Measurements from ENCODE around the gene RAET1G.
"Not testable (repeated sequence)": the region's sequence is repeated elsewhere in the genome, so short reads cannot be mapped to it uniquely, and the experiment has no call there.

Gene RAET1G

DNA sequence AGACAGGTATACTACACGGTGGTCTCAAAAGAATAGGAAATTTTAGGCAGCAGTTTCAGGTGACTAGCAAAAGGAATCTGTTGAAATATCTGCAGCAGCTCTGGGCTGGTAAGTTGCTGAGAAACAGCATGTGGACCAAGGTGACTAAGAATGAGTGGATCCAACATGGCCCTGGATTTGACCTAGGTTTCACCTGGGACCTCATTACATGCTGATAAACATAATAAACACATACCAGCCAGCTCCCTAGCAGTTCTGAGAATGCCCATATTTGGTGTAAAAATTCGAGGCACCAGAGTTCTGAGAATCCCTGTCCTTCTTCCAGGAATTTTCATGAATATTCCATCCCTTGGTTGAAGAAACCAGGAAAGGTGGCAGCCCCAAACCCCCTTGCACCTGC, 30.5 kb upstream of the RAET1G start:
- not testable (repeated sequence) for DNase-seq

DNA sequence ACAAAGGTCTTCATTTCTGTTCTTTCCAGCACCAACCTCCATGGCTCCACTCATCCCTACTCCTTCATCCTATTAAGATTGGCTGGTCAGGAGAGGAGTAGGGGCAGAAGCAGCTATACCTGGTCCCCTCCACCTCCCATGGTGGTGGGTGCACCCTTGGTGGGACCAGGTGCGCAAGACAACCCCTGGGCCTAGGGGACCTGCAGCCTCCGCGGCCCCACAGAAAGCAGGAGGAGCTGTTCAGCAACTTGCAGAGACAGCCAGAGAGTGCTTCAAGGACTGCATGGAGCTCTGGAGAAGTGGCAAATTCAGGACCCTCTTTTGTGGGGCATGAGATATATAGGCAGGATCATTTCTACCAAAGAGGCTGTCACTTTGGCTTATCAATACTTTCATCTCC, 28.7 kb upstream of the RAET1G start:
- no peak for DNase-seq

DNA sequence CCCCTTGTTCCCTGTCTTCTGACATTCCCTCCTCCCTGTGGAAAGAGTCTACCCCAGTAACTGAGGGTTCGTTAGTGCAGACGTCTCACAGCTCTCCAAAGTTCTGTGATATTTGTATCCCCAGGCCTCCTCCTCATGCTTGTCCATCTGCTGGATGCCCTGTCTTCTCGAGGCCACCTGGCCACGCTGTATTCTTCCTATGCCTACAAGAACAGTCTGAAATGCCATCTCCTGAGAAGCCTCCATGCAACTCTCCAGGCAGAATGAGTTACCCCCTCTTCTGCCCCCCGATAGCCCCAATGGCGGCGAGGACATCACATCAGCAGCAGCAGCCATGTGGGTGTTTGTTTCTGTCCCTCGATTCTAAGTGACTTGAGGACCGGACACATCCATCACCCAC, 28.2 kb upstream of the RAET1G start:
- no peak for DNase-seq

DNA sequence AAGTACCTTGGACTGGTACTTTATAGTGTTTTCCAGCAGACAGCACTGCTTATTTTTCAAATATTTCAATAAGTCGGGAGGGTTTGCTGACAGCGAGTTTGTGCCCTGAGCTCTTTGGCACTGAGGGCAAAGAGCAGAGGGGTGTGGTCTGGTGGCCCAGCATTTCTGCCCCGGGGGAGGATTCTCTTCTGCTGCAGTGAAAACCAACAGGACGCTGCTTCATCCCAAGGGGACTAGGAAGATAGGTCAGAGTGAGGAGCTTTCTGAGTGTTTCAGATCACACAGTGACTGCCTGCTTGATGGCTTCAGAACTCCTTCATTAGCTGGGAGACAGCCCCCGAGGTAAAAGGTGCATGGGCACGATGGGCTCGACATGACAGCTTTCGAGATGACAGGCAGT, 27.5 kb upstream of the RAET1G start:
- no peak for DNase-seq

DNA sequence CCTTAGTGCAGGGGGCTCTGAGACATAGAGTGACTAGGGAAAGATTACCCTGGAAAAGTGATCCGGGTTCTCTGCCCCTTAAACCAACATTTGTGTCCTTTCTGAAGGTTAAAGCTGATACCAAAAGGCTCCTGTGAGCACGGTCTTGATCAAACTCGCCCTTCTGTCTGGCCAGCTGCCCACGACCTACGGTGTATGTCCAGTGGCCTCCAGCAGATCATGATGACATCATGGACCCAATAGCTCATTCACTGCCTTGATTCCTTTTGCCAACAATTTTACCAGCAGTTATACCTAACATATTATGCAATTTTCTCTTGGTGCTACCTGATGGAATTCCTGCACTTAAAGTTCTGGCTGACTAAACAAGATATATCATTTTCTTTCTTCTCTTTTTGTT, 25.7 kb upstream of the RAET1G start:
- DNase-seq: no peak

DNA sequence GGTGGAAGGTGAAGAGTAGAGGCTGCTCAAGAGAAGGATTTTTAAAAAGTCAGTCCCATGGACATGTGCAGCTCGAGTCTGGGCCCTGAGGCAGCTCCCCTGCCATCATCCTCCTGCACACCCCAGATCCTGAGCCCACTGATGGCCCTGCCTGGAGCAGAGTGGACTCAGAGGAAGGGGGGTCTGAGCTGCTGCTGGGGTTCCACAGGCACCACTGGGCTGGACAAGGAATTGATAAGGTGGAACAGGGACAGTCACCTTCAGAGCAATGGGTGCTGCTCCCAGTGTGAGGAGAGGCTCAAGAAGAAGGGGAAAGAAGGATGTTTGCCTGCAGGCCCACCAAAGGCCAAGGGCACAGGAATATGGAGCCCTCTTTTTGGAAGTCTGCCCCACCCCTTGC, 25.1 kb upstream of the RAET1G start:
- no peak for DNase-seq

DNA sequence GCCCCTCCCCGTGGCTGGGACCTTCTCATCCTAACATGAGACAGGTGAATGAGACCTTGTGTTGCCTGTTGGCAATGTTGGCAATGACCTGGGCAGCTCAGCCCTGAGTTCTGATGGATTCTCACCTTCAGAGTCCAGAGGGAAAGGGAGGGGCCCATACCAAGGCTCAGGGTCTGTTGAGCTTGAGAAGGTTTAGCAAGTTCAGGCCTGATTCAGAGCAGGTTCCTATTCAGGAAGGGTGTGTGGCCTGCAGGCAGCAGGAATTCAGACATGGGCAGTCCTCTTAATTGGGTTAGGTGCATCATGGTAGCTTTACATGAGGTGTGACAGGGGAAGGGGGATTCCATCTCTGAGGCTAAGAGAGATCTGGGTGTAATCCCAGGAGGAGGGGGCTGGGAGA, 24.6 kb upstream of the RAET1G start:
- DNase-seq: not testable (repeated sequence)

DNA sequence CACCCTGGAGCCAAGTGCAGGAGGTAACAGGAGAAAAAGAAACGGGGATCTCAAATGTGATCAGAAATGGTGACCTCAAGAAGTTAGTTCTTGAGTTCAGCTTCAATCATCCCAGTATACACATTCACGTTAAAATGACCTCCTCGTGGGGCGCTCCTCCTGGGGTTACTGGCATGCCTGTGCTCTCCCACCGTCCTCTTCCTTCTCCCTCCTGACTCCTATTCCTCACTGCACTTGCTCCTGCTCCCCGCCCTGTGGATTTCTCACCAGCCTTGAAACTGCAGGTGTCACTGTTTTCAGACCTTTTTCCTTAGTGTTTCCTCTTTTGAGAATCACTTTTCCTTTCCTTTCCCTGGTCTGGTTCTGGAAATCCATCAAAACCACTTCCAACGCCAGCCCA, 23.7 kb upstream of the RAET1G start:
- not testable (repeated sequence) for DNase-seq

DNA sequence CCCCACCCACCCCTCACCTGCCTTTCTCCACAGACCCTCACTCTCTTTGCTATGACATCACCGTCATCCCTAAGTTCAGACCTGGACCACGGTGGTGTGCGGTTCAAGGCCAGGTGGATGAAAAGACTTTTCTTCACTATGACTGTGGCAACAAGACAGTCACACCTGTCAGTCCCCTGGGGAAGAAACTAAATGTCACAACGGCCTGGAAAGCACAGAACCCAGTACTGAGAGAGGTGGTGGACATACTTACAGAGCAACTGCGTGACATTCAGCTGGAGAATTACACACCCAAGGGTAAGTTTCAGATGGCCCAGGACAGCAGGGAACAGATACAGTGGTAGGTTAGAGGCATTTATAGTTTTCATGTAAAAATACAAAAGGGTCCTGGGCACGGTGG, 22.4 kb upstream of the RAET1G start:
- not testable (repeated sequence) for DNase-seq

DNA sequence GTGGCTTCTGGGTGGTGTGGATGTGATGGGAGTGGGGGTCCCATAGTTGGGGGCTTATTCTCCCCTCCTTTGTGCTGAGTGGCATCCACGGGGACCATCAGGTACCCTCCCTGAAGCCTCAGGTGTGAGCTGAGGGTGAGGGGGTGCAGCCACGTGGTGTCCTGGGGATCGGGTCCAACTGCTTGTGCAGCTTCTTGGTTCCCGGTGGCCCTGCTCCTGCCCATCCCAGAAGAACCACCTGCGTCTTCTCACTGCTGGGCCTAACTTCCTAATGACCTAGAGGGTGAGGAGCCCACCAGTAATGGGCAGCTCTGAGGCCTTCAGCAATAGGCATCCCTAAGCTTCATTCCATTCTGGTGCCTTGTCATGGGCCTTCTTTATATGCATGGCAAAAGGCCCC, 20.4 kb upstream of the RAET1G start:
- DNase-seq: not testable (repeated sequence)

DNA sequence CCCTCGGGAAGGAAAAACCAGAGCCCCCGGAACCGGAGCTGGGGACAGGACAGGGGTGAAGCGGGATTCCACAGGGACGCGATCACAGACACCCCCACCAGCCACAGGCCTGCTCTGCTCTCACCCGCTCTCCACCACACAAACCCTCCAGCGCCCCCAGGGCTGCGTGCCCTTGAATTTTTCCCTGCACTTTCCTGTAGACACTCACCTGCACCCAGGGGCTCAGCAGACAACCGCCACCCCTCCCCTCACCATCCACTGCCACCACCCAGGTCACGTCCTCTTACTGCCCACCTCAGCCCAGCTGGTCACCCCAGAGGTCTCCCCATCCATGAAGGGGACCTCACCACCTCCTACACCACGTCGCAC, 19.5 kb upstream of the RAET1G start:
- DNase-seq: peak; percentile 30

DNA sequence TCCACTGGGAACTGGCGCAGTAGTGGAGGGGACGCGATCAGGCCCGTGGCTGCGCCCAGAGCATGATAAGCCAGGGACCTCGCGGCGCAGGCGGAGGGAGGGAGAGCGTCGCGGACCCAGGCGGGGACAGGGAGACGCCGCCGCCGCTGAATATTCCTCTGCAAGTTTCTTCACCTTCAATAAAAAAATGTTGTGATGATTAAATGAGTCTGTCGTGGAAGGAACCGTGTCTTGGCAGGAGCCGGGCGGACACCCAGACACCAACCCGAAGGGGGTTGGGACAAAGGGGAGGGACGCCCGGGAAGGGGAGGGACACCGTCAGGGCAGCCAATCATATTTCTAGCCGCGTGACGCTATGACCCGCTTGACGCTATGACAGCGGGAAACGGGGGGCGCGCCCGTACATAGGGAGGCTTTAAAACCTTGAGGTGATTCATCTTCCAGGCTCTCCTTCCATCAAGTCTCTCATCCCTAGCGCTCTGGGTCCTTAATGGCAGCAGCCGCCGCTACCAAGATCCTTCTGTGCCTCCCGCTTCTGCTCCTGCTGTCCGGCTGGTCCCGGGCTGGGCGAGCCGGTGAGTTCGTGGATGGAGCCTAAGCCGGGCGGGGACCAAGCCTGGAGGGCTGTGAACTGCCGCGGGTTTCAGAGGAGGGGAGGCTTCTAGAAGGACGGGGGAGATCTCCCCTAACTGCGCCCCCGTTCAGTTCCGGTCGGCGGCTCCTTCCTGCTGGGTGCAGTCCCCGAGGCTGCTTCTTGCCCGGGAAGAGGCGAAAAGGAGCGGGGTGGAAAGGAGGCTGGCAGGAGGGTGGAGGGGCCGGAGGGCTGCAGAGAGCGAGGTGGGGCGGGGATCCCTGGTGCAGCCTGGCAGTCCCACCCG, 18.9 kb upstream of the RAET1G start, which contains the start of gene ULBP2:
TSS of gene ULBP2 (plus strand) at position 432 of the 878 bp plus-strand sequence. CDS start at position 491, 59 bp downstream.
- peak; percentile 80 for DNase-seq

DNA sequence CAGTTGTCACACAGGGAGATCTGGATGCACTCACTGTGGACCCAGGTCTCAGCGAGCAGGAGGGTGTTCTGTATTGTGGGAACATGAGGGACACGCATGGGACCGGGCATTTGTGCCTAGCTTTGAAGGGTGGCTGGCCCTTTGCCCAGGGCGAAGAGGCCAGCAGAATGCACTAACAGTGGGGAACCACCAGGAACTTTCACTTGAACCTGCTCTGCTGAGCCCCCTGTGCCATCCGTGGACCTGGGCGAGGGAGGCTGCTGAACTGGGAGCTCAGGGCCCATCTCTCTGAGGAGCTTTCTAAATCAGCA, 17.7 kb upstream of the RAET1G start:
- no peak for DNase-seq

DNA sequence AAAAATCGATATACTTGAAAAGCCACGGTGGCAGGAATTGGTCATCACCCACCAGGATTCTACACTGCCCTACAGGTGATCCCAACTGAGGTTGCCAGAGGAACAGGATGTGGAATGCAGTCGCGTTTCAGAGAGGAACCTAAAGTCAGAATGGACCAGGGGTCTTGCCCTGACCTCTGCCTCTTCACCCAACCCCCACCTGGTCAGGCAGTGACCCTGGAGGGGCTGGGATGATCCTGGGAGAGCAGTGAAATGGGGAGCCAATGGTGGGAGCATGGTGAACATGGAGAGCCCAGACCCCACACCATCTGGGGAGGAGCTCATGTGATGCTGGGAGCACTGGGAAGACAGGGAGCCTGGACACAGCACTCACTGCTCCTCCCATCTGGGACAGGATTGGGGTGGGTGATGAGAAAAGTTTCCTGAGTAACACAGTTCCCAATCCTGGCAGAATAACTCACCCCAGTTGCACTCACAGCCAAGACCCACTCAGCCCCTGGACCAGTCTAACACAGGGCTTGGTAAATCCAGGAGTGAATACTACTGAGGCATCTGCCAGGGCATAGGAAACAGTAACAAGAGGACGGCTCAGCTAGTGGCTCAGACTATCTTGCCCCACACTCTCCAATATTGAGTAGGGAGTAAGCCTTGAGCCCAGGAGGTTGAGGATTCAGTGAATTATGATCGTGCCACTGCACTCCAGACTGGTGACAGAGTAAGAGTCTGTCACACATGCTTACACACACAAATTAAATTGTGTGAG, 17.2 kb upstream of the RAET1G start:
- no peak for DNase-seq

DNA sequence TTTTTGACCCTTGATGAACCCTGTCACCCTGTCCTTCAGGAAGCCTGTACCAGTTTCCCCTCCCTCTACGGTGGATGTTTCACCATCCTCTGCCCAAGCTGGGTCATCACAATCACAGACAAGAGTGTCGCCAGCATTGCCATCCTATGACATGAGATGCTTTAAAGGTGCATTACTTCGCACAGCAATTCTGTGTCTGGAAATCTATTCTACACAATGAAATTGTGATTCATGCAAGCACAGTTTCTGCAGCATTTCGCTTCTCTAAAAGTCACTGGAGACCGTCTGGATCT, 16.4 kb upstream of the RAET1G start:
- DNase-seq: peak; percentile 39

DNA sequence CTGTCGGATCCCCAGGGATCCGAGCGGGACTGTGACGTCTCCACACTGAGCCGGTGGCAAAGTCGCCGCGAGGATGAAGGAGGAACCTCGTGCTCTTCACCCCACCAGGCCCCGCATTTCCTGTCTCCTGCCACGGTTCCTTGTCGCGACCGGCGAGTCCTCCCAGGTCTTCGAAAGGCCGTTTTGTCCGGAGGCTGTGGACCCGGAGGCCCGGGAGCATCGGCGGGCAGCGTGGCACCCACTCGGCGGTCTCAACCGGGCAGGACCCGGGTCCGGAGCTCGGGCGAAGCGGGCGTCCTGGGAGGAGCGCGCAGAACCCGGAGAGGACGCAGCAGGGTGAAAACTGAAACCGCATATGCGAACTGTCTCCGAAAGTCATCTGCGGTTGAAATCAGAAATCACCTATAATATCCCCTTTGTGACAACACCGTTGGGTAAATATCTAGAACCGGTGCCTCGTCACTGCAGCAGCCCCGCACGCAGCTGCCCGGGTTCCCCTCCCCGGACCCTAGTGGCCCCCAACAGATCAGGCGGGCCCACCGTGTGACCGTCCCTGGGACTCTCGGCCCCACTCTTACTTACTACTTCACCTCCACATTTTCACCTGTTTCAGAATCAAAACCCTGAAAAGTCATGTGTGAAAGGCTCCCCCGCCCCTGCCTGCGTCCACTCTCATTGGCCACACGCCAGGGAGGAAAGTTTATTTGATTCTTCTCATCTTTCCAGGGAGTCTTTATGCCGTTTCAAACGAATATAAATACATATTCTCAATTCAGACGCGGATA, 15.8 kb upstream of the RAET1G start:
- DNase-seq: peak; percentile 61

DNA sequence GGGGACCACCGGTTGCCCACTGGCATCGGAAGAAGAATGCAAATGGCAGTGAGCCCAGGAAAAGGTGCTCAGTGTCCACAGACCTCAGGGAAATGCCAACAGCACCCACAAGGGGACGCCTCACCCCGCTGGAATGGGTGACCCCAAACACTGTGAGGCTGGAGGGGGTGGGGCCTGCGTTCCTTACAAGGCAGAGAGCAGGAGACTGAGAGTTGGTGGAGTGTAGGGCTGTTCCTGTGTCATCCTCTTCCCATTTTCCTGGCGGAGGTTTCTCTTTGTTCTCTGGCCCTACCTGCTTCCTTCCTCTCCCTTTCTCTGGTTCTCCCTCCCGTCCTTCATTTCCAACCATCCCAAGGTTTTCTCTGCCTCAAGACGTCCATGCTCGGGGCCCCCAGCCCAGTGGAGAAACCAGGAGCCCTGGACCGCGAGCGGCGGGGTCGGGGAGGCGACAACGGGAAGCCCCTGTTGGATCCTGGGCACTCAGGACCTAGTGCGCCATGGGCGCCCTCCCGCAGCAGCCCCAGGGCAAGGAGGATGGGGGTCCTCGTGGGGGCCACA, 15.2 kb upstream of the RAET1G start:
- DNase-seq: not testable (repeated sequence)

DNA sequence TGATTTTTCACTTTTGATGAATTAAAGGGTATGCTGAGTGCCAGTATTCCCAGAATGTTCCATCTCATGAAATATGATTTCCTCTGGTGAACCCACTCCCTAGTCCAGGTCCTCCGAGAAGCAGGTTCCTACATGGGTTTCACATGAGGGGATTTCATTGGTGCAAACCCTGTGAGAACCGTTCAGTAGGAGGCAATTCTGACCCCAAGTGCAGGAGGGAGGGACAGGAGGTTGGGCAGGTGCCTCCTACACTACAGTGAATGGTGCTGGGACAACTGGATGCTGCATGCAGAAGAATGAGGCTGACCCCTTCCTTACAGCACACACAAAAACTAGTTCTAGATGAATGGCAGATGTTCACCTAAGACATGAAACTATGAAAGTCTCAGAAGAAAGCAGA, 13.8 kb upstream of the RAET1G start:
- no peak for DNase-seq

DNA sequence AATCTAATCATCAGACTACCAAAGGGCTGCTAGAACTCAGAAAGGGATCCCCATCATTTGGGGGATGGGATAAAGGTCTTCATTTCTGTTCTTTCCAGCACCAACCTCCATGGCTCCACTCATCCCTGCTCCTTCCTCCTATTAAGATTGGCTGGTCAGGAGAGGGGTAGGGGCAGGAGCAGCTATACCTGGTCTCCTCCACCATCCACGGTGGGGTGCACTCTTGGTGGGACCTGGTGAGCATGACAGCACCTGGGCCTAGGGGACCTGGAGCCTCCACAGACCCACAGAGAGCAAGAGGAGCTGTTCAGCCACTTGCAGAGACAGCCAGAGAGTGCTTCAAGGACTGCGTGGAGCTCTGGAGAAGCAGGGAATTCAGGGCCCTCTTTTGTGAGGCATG, 12.7 kb upstream of the RAET1G start:
- DNase-seq: no peak

DNA sequence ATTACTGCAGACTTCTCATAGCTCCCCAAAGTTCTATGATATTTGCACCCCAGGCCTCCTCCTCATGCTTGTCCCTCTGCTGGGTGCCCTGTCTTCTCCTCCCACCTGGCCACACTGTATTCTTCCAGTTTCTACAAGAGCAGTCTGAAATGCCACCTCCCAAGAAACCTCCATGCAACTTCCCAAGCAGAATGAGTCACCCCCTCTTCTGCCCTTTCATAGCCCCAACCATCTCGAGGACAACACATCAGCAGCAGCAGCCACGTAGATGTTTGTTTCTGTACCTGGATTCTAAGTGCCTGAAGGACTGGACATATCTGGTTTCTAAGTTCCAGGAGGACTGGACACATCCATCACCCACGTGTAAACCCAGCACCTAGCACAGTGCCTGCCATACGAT, 12.3 kb upstream of the RAET1G start:
- DNase-seq: no peak

DNA sequence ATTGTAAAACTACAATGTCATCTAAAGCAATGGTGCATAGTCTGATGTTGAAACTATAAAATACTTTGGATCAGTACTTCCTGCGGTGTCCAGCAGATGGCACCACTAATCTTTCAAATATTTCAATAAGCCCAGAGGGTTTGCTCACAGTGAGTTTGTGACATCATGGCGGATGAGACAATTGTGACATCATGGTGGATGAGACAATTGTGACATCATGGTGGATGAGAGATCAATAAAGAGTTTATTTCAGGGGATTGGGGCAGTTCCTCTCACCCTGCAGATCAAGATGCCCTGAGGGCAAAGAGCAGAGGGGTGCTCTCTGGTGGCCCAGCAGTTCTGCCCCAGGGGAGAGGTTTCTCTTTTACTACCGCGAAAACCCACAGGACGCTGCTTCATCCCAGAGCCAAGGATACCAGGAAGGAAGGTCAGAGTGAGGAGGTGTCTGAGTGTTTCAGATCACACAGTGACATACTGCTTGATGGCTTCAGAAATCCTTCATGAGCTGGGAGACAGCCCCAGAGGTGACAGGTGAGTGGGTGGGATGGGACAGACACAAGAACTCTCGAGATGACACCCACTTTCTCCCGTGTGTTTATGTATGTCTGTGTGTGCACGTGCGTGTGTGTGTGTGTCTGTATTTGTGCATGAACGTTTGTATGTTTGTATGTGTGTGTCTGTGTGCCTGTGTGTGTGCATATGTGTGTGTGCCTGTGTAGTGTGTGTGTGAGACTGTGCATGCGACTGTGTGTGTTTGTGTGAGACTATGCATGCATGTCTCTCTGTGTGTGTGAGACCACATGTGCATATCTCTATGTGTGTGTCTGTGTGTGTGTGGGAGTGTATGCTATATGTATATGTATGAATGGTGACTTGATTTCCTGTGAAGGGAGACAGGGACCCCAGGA, 11.6 kb upstream of the RAET1G start:
- DNase-seq: peak; percentile 86

DNA sequence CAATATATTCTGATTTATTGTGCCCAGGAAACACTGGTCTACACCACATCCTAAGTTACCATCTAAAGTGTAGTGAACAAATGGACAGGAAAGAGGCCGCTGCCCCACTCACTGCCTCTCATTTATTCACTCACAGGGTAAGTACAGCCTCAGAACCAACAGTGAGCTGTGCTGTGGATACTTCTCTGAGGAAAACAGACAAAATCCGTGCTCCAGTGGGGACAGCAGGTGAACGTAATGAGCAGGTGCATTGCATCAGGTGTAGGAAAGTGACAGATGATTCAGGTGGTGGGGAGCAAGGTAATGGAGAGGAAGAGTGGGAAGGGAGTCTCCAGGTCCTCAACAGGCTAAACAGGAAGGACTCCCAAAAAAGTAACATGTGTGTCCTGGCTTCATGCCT, 10.5 kb upstream of the RAET1G start:
- DNase-seq: peak; percentile 16

Data from DMS53 (cell line).